Measurements from ENCODE around the gene ADCY4. TPM values are rescaled to one million over a fixed set of nuclear protein-coding genes. Genes with fewer than 3 reads are reported as not detected.

ADCY4 gene
- total RNA-seq, 1 donor = 1.2 TPM

- no peak overlapping the region for H3K4me3 ChIP-seq (ENCODE audit: low read depth, low read length)
- TF ChIP-seq CTCF (IDR thresholded peaks at IDR 0.05; ENCODE audit: insufficient read depth, low read length) = no peak
- DNase-seq (ENCODE audit: low read depth) = no peak
Observed at GRCh38 chr14:24349742-24350141, 14.9 kb upstream of the ADCY4 start.

- no peak for DNase-seq (ENCODE audit: low read depth)
- no peak overlapping the region for H3K4me3 ChIP-seq (ENCODE audit: low read depth, low read length)
- no peak for TF ChIP-seq CTCF (IDR thresholded peaks at IDR 0.05; ENCODE audit: insufficient read depth, low read length)
Observed at GRCh38 chr14:24348186-24348585, 13.3 kb upstream of the ADCY4 start.

- H3K4me3 ChIP-seq (ENCODE audit: low read depth, low read length) = no peak overlapping the region
- no peak for DNase-seq (ENCODE audit: low read depth)
- no peak for TF ChIP-seq CTCF (IDR thresholded peaks at IDR 0.05; ENCODE audit: insufficient read depth, low read length)
Observed at GRCh38 chr14:24347134-24347533, 12.3 kb upstream of the ADCY4 start.

GRCh38 chr14:24343795-24344660 is 9.2 kb upstream of the ADCY4 start:
- H3K4me3 ChIP-seq (ENCODE audit: low read depth, low read length) = no peak overlapping the region
- no peak for TF ChIP-seq CTCF (IDR thresholded peaks at IDR 0.05; ENCODE audit: insufficient read depth, low read length)
- DNase-seq (ENCODE audit: low read depth) = no peak

GRCh38 chr14:24342889-24343288 is 8.0 kb upstream of the ADCY4 start:
- no peak for TF ChIP-seq CTCF (IDR thresholded peaks at IDR 0.05; ENCODE audit: insufficient read depth, low read length)
- DNase-seq (ENCODE audit: low read depth) = no peak
- no peak overlapping the region for H3K4me3 ChIP-seq (ENCODE audit: low read depth, low read length)

GRCh38 chr14:24340606-24341005 is 5.7 kb upstream of the ADCY4 start:
- no peak for DNase-seq (ENCODE audit: low read depth)
- TF ChIP-seq CTCF (IDR thresholded peaks at IDR 0.05; ENCODE audit: insufficient read depth, low read length) = no peak
- H3K4me3 ChIP-seq (ENCODE audit: low read depth, low read length) = no peak overlapping the region
